OCI-LY1 (cell line): Measurements from ENCODE around the gene FRMD4A.

Experiments
- H2AFZ ChIP-seq: fragments of 200-600 bp; sonication (generic), shearing (Covaris generic); 2 replicates; pipeline ENCODE4 v1.6.0; 2014; ENCODE audit warnings: antibody characterized with exemption, mild to moderate bottlenecking, low read length
- H3F3A ChIP-seq: fragments of 200-600 bp; sonication (generic), shearing (Covaris generic); 2 replicates; pipeline ENCODE4 v1.6.0; 2014; ENCODE audit warnings: mild to moderate bottlenecking, antibody characterized with exemption, low read length, moderate library complexity; ENCODE audit not compliant: insufficient read depth
- H3K27ac ChIP-seq: fragments of 200-600 bp; sonication (generic); 2 replicates; pipeline ENCODE4 v1.5.1; 2014; ENCODE audit warnings: low read length, mixed run types, mild to moderate bottlenecking, low read depth; ENCODE audit not compliant: poor library complexity, severe bottlenecking
- H3K27me3 ChIP-seq: fragments of 200-600 bp; sonication (generic); 2 replicates; pipeline ENCODE4 v1.6.0; 2014; ENCODE audit warnings: antibody characterized with exemption, mild to moderate bottlenecking, low read length, moderate library complexity; ENCODE audit not compliant: insufficient read depth
- H3K36me3 ChIP-seq: fragments of 200-600 bp; sonication (generic); 2 replicates; pipeline ENCODE4 v1.6.1; 2014; ENCODE audit warnings: mild to moderate bottlenecking, antibody characterized with exemption, low read length, moderate library complexity, mixed read lengths; ENCODE audit not compliant: insufficient read depth
- H3K4me1 ChIP-seq: fragments of 200-600 bp; sonication (generic); 2 replicates; pipeline ENCODE4 v1.5.1; 2014; ENCODE audit warnings: mild to moderate bottlenecking, low read length, moderate library complexity; ENCODE audit not compliant: insufficient read depth, severe bottlenecking
- H3K4me2 ChIP-seq: fragments of 200-600 bp; sonication (generic), shearing (Covaris generic); 2 replicates; pipeline ENCODE4 v1.6.1; 2014; ENCODE audit warnings: low read length
- H3K4me3 ChIP-seq: fragments of 200-600 bp; sonication (generic); 2 replicates; pipeline ENCODE4 v1.5.1; 2014; ENCODE audit warnings: low read length, low read depth, mild to moderate bottlenecking, mixed read lengths; ENCODE audit not compliant: poor library complexity, severe bottlenecking
- H3K79me2 ChIP-seq: fragments of 200-600 bp; shearing (Covaris generic); 2 replicates; pipeline ENCODE4 v1.6.1; 2016; ENCODE audit warnings: mixed run types, low read length, mixed read lengths; ENCODE audit not compliant: insufficient read depth
- H3K9ac ChIP-seq: fragments of 200-600 bp; sonication (generic), shearing (Covaris generic); 2 replicates; pipeline ENCODE4 v1.6.1; 2014; ENCODE audit warnings: mild to moderate bottlenecking, low read length, mixed read lengths
- H3K9me2 ChIP-seq: fragments of 200-600 bp; sonication (generic), shearing (Covaris generic); 2 replicates; pipeline ENCODE4 v1.6.1; 2014; ENCODE audit warnings: low read depth, mild to moderate bottlenecking, low read length, mixed read lengths
- H3K9me3 ChIP-seq: fragments of 200-600 bp; shearing (Covaris generic); 2 replicates; pipeline ENCODE4 v1.6.1; 2014; ENCODE audit warnings: low read length, mixed read lengths
- H4K20me1 ChIP-seq: fragments of 200-600 bp; sonication (generic), shearing (Covaris generic); 2 replicates; pipeline ENCODE4 v1.6.0; 2016; ENCODE audit warnings: mild to moderate bottlenecking, low read length; ENCODE audit not compliant: insufficient read depth
- EZH2 ChIP-seq: fragments of 200-600 bp; sonication (generic), shearing (Covaris generic); IDR thresholded peaks from 2 replicates; pipeline ENCODE4 v1.8.0; 2017; ENCODE audit warnings: borderline replicate concordance, mixed run types, mild to moderate bottlenecking, antibody characterized with exemption, low read length, moderate library complexity, mixed read lengths
- TF ChIP-seq, protein P1 (sequence below): fragments of 200-600 bp; sonication (generic), shearing (Covaris generic); IDR thresholded peaks from 2 replicates; pipeline ENCODE4 v1.5.1; 2017; ENCODE audit warnings: mild to moderate bottlenecking, antibody characterized with exemption, low read length, moderate library complexity, mixed read lengths

The FRMD4A gene

DNA sequence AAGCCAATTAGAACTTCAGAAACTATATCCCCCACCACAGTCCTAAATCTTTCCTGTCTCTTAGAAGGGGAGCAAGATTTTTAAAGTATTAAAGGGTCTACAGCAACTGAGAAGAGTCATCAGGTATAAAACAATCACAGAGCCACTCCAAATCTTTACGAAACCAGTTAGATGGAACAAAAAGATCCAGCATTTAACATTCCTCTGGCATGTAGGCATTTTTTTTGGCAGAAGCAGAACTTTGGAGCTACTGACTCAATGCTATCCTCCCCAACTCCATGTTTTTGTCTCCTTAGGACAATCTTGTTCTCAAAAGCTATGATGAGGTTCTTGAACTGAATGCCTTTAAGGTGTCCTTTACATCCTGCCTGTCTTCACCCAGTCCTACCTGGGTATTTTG is 410.7 kb downstream of the FRMD4A start:
- H2AFZ ChIP-seq: no peak overlapping the region
- no peaks in the 10 kb centered on the region for H3K79me2 ChIP-seq

DNA sequence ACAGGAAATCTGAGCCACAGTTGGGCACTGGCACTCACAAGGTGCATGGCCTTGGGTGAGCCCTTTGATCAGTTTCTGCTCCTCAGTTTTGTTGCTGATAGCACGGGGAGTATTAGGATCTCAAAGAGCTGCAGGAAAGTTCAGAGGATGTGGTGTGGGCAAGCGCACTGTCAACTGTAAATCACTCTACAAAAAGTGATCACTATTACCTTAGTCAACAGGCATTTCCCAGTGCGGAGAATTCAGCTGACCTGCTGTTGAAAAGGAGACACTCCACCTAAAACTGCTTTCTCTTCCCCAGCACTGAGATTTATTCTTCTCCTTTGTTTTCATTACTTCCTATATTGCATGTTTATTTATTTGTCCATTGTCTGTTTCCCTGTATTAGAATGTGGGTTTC is 412.9 kb downstream of the FRMD4A start:
- Histone ChIP-seq H3F3A (no peaks in the 10 kb centered on the region), H3K9me2 (no peaks in the 10 kb centered on the region), H3K4me3 (no peak overlapping the region), H4K20me1 (no peaks in the 10 kb centered on the region), H3K9me3 (no peaks in the 10 kb centered on the region), H3K4me1 (peaks cover 5% of the 10 kb centered on the region), H3K36me3 (no peaks in the 10 kb centered on the region), H3K9ac (no peak overlapping the region), H3K27ac (no peak overlapping the region), H3K4me2 (no peak overlapping the region), H3K79me2 (no peaks in the 10 kb centered on the region), H3K27me3 (no peaks in the 10 kb centered on the region), H2AFZ (no peak overlapping the region)
- TF ChIP-seq EZH2: no peak
- TF ChIP-seq, protein P1, sequence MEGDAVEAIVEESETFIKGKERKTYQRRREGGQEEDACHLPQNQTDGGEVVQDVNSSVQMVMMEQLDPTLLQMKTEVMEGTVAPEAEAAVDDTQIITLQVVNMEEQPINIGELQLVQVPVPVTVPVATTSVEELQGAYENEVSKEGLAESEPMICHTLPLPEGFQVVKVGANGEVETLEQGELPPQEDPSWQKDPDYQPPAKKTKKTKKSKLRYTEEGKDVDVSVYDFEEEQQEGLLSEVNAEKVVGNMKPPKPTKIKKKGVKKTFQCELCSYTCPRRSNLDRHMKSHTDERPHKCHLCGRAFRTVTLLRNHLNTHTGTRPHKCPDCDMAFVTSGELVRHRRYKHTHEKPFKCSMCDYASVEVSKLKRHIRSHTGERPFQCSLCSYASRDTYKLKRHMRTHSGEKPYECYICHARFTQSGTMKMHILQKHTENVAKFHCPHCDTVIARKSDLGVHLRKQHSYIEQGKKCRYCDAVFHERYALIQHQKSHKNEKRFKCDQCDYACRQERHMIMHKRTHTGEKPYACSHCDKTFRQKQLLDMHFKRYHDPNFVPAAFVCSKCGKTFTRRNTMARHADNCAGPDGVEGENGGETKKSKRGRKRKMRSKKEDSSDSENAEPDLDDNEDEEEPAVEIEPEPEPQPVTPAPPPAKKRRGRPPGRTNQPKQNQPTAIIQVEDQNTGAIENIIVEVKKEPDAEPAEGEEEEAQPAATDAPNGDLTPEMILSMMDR: no peak

More for the DNA sequence above, 410.7 kb downstream of the FRMD4A start:
- Histone ChIP-seq H4K20me1 (no peaks in the 10 kb centered on the region), H3K36me3 (no peaks in the 10 kb centered on the region), H3K9me3 (no peaks in the 10 kb centered on the region), H3F3A (no peaks in the 10 kb centered on the region), H3K9ac (no peak overlapping the region), H3K4me2 (no peak overlapping the region), H3K27me3 (no peaks in the 10 kb centered on the region), H3K9me2 (no peaks in the 10 kb centered on the region), H3K4me1 (peaks cover 5% of the 10 kb centered on the region), H3K27ac (no peak overlapping the region), H3K4me3 (no peak overlapping the region)
- no peak for TF ChIP-seq EZH2
- TF ChIP-seq, protein P1: no peak

DNA sequence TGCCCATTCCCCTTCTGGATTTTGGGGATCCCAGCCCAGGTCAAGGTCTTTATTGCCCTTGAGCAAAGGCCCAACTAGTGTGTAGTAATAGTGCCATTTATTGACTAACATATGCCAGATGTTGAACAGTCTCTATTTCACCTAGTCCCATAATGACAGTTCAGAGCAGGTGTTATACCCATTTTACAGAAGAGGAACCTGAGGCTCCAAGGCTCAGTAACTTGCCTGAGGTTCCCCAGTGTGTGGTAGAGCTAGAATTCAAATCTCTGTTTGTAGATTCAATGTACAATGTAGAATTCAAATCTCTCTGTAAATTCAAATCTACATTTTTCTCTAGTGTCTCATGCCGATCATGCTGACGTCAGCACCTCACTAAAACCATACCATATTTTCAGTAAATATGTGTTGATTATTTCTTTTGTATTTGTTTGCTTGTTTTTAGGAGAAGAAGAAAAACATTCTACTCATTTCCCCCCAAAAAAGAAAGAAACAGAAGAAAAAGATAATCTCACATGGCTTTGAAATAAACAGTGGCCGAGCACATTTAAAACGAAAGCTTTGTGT is 414.3 kb downstream of the FRMD4A start:
- Histone ChIP-seq H3F3A (no peaks in the 10 kb centered on the region), H3K9me3 (no peaks in the 10 kb centered on the region), H3K9ac (no peak overlapping the region), H3K4me1 (peaks cover 5% of the 10 kb centered on the region), H3K79me2 (no peaks in the 10 kb centered on the region), H3K36me3 (no peaks in the 10 kb centered on the region), H4K20me1 (no peaks in the 10 kb centered on the region), H3K9me2 (no peaks in the 10 kb centered on the region), H3K4me3 (no peak overlapping the region), H3K27me3 (no peaks in the 10 kb centered on the region), H2AFZ (no peak overlapping the region), H3K27ac (no peak overlapping the region), H3K4me2 (no peak overlapping the region)
- TF ChIP-seq EZH2: no peak
- TF ChIP-seq, protein P1: no peak
